ENCODE data around the gene CLCF1.
A peak's percentile ranks its signal among the peaks of the same experiment; 100 is the strongest.

DNA sequence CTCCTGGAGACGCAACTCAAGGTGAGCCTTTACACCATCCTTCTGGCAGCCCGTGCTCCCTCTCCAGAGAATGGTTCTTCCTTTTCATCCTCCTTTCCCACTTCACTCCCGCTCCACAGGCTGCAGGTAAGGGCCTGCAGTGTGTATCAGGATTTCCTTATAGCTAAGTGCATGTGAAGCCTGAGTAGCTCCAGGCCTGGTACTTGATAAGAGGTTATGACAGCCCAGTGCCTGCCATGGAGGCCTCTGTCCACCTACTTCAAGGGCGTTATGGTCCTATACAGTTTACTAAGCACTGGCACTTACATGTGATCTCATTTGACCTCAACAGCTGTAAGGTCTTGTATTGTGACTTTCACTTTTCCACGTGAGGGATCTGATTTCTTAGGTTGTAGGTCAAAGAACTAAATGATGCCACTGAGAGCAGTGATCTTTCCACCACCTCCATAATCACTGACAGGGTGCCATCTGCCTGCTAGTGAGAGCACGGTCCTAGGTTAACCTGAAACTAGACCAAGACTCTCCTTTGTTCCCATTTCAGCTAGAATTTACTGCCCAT, 52.0 kb downstream of the CLCF1 start:
- no peak for TF ChIP-seq CHD1 (IDR thresholded peaks at IDR 0.05; ENCODE audit: low read depth, low read length)
- TF ChIP-seq, protein P1, sequence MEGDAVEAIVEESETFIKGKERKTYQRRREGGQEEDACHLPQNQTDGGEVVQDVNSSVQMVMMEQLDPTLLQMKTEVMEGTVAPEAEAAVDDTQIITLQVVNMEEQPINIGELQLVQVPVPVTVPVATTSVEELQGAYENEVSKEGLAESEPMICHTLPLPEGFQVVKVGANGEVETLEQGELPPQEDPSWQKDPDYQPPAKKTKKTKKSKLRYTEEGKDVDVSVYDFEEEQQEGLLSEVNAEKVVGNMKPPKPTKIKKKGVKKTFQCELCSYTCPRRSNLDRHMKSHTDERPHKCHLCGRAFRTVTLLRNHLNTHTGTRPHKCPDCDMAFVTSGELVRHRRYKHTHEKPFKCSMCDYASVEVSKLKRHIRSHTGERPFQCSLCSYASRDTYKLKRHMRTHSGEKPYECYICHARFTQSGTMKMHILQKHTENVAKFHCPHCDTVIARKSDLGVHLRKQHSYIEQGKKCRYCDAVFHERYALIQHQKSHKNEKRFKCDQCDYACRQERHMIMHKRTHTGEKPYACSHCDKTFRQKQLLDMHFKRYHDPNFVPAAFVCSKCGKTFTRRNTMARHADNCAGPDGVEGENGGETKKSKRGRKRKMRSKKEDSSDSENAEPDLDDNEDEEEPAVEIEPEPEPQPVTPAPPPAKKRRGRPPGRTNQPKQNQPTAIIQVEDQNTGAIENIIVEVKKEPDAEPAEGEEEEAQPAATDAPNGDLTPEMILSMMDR (IDR thresholded peaks at IDR 0.05 in 2 of 3, conservative IDR thresholded peaks at IDR 0.05 in 1 of 3; ENCODE audit: control insufficient read depth in 2 of 3, extremely low read depth in 1 of 3, insufficient read depth in 1 of 3, low read depth in 3 of 3, low read length in 3 of 3): 0 out of 6 replicates have a peak, but pooled peaks of 1 of the 3 experiments have one; percentile 0
- TF ChIP-seq POLR2A (IDR thresholded peaks at IDR 0.05; ENCODE audit: low read depth, low read length): no peak
- no peak for TF ChIP-seq BMI1 (IDR thresholded peaks at IDR 0.05; ENCODE audit: borderline replicate concordance)
- TF ChIP-seq, protein P2, sequence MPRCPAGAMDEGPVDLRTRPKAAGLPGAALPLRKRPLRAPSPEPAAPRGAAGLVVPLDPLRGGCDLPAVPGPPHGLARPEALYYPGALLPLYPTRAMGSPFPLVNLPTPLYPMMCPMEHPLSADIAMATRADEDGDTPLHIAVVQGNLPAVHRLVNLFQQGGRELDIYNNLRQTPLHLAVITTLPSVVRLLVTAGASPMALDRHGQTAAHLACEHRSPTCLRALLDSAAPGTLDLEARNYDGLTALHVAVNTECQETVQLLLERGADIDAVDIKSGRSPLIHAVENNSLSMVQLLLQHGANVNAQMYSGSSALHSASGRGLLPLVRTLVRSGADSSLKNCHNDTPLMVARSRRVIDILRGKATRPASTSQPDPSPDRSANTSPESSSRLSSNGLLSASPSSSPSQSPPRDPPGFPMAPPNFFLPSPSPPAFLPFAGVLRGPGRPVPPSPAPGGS (IDR thresholded peaks at IDR 0.05; ENCODE audit: borderline replicate concordance, insufficient read depth, low read depth, low read length, poor library complexity, severe bottlenecking): no peak
- TF ChIP-seq GABPA (IDR thresholded peaks at IDR 0.05; ENCODE audit: low read depth): no peak
- TF ChIP-seq, protein P3, sequence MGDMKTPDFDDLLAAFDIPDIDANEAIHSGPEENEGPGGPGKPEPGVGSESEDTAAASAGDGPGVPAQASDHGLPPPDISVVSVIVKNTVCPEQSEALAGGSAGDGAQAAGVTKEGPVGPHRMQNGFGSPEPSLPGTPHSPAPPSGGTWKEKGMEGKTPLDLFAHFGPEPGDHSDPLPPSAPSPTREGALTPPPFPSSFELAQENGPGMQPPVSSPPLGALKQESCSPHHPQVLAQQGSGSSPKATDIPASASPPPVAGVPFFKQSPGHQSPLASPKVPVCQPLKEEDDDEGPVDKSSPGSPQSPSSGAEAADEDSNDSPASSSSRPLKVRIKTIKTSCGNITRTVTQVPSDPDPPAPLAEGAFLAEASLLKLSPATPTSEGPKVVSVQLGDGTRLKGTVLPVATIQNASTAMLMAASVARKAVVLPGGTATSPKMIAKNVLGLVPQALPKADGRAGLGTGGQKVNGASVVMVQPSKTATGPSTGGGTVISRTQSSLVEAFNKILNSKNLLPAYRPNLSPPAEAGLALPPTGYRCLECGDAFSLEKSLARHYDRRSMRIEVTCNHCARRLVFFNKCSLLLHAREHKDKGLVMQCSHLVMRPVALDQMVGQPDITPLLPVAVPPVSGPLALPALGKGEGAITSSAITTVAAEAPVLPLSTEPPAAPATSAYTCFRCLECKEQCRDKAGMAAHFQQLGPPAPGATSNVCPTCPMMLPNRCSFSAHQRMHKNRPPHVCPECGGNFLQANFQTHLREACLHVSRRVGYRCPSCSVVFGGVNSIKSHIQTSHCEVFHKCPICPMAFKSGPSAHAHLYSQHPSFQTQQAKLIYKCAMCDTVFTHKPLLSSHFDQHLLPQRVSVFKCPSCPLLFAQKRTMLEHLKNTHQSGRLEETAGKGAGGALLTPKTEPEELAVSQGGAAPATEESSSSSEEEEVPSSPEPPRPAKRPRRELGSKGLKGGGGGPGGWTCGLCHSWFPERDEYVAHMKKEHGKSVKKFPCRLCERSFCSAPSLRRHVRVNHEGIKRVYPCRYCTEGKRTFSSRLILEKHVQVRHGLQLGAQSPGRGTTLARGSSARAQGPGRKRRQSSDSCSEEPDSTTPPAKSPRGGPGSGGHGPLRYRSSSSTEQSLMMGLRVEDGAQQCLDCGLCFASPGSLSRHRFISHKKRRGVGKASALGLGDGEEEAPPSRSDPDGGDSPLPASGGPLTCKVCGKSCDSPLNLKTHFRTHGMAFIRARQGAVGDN (IDR thresholded peaks at IDR 0.05): no peak
- no peak for TF ChIP-seq POLR2AphosphoS5 (IDR thresholded peaks at IDR 0.05; ENCODE audit: low read length)
